ENCODE results near the gene RTL9.

Gene RTL9

DNA sequence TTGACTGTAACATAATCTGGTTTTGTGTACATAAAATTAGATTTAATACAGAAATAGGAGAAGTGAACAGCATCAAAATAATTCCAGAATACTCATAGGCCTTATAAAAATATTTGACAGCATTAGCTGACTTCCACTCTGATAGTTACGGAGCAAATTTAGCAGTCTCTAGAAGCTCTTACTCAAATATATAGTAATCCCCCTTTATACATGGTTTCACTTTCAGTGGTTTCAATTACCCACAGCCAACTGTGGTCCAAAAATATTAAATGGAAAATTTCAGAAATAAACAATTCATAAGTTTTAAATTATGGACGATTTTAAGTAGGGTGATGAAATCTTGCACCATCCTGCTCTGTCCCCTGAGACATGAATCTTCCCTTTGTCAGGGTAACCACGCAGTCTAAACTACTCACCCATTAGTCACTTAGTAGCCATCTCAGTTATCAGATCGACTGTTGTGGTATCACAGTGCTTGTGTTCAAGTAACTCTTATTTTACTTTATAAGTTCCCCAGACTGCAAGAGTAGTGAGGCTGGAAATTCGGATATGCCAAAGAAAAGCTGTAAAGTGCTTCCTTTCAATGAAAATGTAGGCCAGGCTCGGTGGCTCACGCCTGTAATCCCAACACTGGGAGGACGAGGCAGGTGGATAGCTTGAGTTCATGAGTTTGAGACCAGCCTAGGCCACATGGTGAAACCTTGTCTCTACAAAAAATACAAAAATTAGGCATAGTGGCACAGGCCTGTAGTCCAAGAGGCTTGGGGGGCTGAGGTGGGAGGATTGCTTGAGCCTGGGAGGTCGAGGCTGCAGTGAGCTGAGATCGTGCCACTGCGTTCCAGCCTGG is 17.2 kb upstream of the RTL9 start:
- no peak for DNase-seq (ENCODE audit: low spot score)

DNA sequence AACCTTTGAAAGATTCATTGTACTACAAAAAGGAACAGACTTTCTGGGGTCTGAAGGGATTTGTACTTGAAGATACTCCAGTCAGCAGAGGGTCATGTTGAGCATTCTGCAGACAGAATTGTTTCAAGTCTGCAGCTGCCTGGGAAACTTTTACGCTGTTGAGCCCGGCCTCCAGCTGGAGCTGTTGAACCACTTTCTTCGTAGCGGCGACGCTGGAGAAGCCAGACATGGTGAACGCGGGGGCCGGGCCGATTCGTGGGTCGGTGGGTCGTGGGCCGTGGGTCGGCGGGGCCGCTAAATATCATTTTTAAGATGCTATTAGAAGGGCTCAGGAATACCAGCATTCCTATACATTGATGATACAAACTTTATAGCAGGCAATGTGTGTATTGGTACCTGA is 12.0 kb upstream of the RTL9 start:
- no peak for DNase-seq (ENCODE audit: low spot score)

DNA sequence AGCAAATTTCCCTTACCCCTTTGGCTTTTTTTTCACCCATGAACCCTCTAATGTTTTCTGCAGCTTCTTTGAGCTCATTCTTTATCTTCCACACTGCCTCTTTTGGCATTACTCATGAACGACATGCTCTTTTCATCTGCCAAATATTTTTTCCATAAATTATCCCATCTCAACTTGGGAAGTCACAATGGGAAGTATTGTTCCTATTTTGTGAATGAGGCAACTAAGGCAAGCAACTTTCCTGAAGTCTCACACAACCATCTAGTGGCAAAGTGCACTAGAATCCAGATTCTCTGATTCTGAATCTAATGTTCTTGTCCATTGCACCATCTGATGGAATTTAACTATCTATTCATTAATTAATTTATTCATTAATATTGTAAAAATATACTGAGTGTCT is 625 bp downstream of the RTL9 start:
- no peak for DNase-seq (ENCODE audit: low spot score)

DNA sequence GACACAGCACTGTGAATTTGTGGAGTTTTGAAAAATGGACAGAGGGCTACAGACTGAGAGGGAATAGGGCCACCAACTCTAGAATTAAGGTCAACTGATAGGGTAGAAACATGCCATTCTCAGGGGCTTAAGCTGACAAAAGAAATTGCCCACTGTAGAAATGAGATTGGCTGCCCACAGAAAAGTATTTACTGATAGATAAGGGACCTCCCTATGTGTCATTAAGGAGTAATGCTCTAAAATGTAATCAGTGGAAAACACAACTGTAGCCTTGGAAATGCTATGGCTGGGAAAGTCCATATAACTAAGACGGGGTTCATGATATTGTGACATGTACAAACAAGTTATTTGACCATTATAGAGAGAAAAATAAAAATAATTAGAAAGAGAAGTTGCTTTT is 4.6 kb downstream of the RTL9 start:
- no peak for DNase-seq (ENCODE audit: low spot score)

DNA sequence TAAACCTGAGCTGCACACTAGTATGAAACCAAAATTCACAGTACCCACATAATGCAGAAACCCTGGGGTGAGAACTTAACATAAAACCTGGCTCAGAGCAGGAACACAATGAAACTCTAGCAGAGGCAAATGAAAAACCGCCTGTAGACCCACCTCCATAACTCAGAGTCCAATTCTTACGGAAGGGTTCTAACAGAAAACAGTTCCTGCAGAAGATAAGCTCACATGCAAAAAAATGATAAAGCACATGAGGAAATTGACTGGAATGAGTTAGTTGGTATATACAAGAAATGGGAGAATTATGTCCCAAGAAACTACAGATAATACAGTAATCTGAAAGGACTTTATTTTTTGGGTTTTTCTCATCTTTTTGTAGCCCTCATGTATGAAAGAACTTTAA is 14.7 kb downstream of the RTL9 start:
- DNase-seq (ENCODE audit: low spot score): no peak

DNA sequence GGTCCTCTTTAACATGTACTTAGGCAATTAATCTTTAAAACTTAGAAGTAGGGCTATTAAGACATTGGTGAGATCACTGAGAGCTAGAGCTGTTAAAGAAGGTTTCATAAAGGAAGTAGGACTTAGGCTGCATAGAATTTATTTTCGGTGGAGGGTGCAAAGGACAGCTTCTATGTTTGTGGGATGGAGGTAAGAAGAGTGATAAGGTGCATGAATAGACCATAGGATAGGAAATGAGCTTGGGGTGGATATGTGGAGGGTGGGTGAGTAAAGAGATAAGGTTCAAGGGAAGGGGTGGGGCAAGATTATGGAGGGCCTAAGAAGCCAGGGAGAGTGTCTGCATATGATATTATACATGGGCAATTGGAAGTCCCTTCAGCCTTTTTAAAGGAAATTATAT is 15.9 kb downstream of the RTL9 start:
- DNase-seq (ENCODE audit: low spot score): no peak

DNA sequence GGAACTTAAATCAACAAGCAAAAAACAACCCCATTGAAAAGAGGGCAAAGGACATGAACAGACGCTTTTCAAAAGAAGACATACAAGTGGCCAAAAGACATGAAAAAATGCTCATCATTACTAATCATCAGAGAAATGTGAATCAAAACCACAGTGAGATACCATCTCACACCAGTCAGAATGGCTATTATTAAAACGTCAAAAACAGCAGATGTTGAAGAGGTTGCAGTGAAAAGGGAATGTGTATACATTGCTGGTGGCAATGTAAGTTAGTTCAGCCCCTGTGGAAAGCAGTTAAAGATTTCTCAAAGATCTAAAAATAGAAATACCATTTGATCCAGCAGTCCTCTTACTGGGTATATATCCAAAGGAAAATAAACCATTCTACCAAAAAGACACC is 22.6 kb downstream of the RTL9 start:
- DNase-seq (ENCODE audit: low spot score): no peak

DNA sequence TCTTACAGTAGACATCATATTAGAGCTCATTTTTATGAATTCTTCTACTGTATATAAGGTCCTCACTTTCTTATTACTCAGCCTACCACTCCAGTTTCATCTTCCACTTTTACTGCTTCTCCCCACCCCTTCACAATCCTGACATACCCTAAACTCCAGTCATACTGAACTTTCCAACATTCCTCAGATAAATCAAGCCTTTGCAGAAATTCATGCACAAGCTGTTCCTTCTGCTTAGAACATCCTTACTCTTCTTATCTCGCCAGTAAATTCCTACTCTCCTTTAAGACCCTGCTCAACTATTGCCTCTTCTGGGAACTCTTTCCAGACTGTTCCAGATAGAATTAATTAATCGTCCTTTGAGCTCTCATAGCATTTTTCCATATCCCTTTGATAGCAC is 24.8 kb downstream of the RTL9 start:
- no peak for DNase-seq (ENCODE audit: low spot score)

DNA sequence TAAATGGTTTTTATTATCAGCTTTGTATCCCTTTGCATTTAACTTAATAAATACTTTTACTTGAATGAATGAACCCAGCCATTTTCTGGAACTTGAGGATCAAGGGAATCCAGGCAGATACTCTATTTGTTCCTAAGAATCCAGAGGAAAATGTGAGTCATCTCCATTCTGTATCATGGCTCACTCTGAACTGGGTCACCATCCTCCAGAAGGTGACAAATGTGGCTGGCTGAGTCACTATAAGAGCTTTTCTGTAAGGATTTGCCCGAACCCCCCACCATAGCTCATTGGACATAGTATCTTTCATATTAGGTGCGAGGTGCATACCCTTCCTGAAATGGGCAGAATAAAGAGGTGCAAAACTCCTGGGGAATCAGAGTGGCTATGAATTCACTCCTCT is 25.8 kb downstream of the RTL9 start:
- no peak for DNase-seq (ENCODE audit: low spot score)

DNA sequence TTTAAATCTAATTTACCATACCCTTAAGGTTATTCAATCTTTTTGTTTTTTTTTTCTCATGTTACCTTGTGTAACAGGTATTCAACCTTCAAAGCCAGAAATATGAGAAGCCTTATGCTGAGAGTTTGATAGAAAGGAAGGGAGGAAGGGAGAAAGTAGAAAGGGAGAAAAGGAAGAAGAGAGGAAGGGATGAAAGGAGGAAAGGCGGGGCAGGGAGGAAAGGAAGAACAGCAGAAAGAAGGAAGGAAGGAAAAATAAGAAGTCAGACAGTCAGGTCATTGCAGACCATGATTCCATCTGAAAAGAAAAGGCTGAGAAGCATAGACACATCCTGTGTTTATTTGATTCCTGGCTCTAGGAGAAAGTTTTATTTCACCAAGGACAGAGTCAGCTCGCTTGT is 30.9 kb downstream of the RTL9 start:
- DNase-seq (ENCODE audit: low spot score): no peak

DNA sequence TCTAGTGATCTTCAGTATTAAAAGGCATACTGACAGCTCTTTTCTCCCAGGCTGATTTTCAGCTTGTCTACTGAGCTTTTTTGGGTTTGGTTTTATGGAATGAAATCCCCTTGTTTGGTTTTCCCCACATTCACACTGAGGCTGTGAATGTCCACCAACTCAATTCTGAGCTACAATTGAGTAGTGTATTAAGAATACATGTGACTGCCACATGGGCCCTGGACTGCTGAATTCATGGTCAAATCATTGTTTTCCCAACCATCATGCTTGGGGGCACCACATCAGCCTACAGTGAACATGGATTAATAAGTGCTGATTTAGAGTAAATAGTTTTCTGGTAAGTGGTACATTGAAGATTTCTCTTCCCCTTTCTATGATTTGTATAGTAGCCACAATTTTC is 32.4 kb downstream of the RTL9 start:
- DNase-seq (ENCODE audit: low spot score): no peak

DNA sequence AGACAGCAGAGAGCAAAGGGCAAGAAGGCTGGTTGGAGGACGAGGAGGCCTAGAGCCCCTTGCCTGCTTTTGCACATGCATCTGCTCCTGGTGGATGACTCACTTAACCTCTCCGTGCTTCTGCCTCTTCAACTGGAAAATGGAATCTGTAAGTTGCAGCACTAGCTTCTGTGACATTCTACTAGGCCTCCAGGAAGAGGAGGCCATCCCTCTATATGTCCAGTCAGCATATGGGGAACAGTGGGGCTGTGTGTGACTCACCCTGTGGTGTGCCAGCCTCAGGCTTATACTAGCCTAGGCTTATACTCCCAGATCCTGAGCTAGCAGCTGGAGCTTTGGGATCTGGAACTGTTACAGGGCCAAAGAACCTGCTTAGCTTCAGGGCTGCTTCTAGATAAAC is 36.0 kb downstream of the RTL9 start:
- no peak for DNase-seq (ENCODE audit: low spot score)

DNA sequence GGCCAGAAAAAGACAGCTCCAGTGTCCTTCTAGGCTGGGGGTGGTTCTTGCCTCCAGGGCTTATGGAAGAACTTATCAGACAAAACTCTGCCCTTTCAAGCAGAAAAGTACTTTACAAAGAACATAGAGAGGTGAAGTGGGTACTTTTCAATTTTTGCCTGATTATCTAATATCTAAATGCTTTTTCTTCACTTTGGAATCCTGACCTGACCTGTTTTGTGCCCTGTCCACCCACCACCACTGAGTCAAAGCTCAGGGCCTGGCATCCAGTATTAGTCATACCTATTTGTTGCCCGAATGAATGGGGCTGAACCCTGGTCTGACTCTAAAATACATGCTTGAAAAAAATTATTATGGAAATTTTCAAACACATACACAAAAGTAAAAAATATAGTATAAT is 37.2 kb downstream of the RTL9 start:
- no peak for DNase-seq (ENCODE audit: low spot score)

DNA sequence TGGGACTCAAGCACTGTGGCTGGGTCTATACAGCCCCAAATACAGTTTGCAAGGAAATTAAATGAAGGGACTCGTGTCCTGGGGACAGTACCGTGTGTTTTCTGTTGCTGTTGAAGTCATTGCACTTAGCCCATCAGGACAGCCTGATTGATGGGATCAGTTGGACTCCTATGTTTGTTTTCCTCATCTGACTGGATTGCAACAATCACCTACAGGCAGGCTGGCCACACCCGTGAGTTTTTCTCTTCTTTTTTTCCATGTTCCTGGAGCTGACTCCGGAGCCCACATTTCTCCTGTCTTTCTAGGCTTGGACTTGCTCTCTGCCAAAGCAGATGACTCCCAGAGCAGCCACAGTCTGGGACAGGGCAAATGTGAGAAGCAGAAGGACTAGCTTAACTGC is 38.1 kb downstream of the RTL9 start:
- no peak for DNase-seq (ENCODE audit: low spot score)

DNA sequence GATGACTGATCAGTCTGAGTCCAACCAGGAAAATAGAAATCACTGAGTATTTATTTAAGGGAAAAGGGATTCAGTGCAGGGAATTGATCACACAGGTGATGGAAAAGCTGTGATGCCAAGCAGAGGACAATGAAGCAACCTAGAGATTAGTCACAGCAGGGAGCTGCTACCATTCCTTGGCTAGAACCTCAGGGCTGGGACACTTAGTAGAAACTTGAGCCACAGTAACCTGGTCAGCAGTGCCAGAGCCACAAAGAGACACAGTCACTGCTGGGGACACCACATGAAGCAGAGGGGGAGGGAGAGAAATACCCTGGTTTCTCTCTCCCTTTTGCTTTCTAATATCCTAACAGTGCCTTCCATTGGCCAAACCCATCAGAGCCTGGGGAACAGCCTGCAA is 38.7 kb downstream of the RTL9 start:
- no peak for DNase-seq (ENCODE audit: low spot score)

DNA sequence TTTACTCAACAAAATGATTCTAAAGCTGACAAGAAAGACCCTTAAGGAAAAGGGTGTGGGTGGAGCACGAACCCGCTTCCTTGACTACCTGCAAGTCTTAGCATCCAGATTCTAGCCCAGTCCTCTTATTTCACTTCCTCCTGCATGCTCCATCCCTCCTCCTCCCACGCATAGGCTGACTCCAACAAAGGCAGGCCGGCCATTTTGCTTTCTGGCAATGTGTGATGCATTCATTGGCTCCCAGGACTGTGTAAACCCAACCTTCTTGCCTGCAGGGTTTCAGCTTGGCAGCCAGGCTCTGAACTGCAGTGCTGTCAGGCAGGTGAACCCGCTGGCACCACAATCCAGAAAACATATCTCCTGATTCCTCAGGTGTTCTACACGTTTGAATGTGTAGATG is 39.3 kb downstream of the RTL9 start:
- no peak for DNase-seq (ENCODE audit: low spot score)

DNA sequence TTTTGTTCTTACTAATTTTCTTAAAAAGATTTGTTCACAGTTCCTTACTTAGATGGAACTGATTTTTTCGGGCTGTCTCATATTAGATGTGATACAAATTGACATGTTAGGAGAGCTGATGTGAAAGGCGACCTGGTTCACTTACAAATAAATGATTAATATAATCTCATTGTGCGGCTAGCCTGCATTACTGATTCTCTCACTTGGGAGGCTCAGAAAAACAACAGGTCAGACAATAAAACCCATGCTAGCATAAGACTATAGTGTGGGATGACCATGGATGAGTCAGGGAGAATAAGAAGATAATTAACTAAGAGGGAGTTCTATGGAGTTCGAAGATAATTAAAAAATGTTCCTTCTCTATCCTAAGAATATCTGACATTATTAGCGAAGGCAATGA is 40.8 kb downstream of the RTL9 start:
- DNase-seq (ENCODE audit: low spot score): no peak

DNA sequence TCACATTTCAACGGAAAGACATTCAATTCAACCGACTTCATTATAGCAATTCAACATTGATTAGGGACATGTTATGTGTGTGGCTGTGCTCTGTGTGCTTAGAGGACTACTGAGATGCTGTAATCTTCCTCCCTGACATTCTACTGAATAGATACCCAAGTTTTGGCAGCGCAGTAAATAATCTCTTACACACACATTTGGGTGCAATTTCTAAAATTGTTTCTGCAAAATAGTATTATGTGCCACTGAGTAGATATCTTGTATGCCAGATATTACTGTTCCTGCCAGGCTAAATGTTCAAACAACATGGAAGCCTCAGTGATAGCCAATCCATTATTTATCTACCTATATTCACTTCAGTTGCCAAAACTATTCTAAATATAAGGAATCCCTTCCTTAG is 41.3 kb downstream of the RTL9 start:
- no peak for DNase-seq (ENCODE audit: low spot score)

DNA sequence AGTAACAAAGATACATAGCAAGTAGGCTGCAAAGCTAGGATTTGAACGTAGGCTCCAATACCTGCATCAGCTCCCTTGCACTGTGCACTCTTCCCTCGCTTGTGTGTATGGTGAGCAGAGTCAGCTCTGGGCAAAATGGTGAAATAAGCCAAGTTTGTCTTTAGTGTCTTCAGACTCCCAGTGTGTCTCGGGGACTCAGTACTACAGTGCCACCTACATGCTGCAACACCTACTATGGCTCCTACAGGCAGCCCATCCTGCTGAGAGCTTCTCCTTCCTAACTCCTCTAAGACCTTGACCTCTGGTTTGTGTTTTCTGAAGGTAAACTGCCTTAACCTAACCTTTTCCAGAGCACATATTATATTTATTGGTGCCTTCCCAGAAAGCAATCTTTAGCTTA is 42.5 kb downstream of the RTL9 start:
- no peak for DNase-seq (ENCODE audit: low spot score)

DNA sequence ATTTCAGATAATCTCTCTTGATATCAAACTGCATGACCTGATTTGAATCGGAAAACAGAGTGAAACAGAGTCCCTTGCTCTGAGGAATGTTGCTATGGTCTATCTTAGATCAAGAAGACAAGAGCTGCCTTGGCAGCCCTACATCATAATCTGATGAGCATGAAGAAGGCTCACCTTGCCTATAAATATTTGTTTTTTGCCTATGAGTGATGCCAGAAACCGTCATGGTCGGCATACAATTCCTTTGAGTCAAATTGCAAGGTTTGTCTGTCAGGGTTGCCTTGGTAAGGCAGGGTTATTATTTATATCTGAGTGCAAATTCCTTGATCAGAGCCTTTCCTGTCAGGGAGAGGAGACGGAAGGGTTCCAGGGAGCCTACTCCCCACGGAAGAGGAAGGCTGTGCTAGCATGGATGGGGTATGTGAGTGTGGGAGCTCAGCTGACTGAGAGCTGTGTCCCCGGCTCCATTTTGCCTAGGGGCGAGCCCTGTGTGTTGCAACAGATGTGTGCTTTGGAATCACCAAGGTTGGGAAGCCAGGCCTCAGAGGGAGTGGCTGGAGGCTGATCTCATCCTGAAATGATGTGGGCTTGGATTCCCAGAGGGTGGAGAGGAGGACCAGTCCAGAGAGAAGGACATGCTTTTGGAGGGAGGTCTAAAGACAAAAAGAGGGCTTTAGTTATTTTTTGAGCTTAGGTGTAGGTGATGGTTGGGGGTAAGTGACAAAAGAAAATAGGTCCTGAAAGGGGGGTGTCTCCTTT is 43.6 kb downstream of the RTL9 start:
- no peak for DNase-seq (ENCODE audit: low spot score)

DNA sequence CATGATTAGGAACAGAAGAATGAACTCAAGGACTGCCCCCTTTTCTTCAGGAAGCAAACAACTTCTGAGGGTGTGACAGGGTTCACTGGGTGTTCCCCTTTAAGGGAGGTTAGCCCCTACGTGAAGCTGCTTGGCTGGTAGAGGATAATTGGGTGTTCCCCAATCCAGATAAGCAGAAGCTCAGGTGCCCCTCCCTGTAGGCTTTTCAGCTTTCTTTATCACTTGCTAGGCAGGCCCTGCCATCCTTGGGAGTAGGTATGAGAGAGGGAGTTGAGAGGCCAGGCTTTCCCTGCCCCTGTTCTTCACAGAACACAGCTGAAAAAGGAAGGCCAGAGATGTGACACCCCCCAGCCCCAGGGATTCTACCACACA is 44.2 kb downstream of the RTL9 start:
- DNase-seq (ENCODE audit: low spot score): no peak

DNA sequence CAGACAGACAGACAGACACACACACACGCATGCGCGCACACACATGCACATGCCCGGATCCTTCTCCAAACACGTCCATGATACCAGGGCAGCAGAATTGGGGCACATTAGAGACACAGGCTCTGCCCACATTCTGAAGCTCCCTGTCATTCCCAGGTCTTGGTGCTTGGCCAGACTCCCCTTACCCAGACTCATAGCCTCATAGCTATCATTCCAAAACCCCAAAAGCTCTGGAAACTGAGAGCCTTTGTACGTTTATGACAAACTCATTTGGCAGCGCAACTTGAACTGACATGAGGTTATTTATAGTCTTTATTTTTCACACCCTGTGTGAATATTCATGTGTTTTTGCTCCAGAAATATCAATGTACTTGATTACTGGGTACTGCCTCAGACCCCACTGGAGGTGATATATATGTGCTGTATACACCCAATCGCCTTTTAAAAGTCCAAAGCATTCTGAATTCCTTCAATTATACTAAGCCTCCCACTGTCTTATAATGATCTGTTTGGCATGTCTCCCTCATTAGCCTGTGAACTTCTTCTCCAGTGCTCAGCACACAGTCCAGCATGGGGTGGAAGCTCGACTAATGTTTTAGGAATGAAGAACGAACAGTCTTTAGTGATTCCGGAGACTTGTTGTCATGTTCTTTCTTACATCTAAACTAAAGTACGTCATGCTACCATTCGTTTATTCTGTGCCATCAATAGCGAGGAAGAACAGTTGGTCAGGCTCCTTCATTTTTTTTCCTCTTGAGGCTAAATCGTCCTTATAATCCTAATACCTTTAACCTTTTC is 45.0 kb downstream of the RTL9 start:
- DNase-seq (ENCODE audit: low spot score): no peak

DNA sequence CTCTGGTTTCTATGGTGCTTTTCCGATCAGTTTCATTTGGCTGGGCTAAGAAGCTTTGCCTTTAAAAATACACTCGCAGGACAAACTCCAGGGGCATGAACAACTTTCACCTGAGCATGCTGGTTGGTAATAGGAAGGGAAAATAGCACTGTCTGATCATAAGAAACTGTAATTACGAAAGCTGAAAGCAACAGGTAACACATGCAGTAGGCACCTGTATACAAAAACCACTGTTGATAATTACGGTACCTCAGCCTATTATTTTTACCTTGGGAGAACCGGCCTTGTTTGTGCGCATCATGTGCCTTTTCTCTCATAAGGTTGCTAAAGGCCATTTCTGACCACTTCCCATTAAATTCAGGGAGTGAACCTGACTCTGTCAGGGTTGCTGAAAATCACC is 45.7 kb downstream of the RTL9 start:
- DNase-seq (ENCODE audit: low spot score): no peak
